Measurements from ENCODE around the gene AFF3.
"Not testable (repeated sequence)": the region's sequence is repeated elsewhere in the genome, so short reads cannot be mapped to it uniquely, and the experiment has no call there.

Gene AFF3

DNA sequence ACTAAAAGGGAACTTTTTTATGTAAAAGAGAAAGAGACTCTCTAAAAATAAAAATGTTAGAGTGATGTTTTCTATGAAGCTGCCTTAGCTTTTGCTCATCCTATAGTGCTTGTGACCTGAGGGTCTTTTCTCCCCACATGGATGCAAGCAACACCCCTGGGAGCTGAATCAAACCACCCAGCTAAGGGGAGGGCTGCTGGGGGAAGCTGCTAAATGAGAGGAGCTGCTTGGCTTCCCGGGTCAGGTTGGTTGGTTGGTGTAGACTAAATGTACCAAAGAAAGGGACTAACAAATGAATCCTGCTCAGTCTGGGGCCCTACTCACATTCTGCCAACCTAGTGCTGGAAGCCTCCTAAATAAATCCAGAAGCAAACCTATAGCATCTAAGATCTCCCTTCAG lies 35.0 kb downstream of the AFF3 start:
- no peak for DNase-seq

DNA sequence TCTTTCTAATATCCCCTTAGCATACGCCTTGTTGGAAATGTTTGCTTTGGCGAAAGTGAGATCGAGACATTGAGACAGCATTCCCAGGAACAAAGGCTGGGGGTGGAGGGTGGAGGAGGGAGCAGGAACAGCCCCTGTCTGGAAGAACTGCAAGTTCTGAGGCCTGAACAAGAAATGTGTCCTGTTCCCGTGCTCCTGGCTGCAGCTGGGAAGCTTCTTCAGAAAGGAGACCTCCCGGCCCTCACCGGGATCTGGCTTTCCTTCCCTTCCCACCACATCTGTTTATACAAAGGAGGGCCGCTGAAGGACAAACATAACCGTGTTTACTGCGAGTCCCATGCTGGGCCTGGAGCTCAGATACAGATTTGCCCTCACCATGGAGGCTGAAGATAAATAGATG lies 35.9 kb downstream of the AFF3 start:
- peak in 1 of 51 donors; percentile 2 for DNase-seq

DNA sequence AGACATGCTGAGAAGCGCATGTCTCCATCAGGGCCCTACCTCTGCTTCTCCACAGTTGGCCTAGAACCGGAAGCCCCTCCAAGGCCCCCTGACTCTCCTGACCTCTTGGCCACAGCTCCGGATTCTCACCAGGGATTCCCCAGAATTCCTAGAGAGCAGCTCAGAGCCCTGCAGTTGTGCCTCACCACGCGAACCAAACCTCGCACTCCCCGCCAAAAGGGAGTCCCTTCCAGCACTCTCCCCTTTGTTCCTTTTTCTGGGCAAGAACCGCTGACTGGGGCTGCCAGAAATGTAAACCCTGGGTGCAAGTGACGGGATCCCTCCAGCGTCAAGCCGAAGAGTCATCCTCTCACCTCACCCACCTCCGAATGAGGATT lies 36.7 kb downstream of the AFF3 start:
- DNase-seq, result peak in 13 of 51 donors; percentile 6 to 43 (median 23)

DNA sequence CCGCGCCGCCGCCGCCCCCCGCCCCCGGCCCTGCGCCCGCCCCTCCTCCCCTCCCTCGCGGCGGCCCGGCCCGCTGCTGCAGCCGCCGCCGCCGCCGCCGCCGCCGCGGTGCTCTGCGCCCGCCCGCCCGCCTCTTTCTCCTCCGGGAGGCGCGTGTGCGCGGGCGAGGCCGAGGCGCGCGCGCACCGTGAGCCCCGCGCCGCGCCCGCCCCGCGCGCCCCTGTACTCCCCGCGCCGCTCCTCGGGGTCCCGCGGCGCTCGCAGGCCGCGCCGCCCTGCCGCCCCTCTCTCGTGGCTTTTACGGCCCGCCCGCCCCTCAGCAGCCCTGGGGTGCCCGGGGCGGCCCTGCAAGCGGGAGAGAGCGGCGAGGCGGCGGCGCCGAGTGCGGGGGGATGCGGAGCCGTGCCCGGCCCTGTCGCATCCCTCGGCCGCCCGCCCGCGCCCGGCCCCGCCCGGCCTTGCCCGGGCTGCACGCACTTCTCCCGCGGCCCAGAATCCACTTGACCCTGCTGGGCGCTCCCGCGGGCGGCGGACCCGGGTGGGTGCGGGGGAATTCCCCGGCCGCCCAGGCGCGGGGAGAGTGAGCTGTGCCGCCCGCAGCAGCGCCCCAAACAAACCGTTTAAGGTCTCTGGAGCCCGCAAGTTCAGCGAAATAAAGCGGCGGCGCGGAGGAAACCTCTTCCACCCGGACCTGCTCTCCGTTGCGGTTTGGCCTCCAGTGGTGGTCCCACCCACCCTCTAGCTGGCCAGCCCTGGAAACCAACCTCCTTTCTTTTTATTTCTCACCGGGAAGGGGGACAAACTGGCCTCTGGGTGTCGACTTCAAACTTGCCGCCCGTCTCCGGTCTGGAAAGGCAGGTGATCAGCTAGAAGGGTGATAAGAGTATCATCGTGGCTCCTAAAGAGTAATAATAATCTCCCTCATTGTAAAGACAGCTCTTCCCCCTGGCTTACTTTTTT lies 37.4 kb downstream of the AFF3 start:
- DNase-seq, result peak in 10 of 51 donors; percentile 4 to 40 (median 24)

DNA sequence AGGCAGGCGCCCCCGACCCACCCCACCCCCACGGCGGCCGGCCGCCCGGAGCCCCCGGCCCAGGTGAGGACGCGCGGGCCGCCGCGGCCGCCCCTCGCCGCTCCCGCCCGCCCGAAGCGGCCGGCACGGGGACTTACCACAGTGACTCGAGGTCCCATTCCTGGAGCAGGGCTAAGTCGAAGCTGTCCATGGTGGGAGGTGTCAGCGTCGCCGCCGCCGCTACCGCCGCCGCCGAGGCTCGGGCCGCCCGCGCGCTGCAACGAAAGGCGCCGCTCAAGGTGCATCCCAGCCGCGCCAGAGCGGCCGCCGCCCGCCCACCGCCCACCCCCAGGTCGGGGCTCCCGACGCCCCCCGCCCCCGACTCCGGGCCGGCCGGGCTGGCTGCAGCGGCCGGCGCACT lies 38.1 kb downstream of the AFF3 start:
- DNase-seq, result not testable (repeated sequence)

DNA sequence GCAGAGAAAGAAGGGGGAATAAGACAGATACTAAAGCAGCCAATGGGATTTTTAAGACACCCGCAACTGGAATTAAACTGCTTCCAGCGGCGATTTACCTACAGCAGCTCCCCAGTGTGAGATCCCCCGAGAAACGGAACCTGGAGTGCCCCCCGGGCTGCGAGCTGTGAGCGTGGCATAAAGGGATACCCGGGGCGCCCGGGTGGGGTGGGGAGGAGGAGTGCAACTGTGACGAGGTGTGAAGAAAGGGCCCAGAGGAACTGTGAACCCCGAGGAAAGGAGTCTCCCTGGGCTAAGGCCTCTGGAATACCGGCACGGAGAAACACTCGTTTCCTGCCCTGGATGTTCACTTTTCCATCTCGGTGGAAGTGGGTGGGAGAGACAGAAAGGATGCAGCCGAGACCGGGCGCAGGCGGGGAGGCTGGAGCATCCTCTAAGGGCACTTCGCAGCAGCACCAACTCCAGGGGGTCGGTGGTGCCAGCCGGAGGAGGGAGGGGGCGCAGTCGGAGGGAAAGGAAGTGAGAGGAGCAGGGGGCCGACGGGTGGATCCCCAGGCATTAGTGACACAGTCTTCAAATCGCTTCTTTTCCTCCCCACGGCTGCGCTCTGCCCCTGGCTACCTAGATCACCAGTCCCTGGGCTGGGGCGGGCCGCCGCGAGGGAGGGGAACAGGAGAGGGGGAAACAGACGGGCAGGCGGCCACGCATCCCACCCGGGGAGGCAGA lies 38.7 kb downstream of the AFF3 start:
- peak in 1 of 51 donors; percentile 1 for DNase-seq

DNA sequence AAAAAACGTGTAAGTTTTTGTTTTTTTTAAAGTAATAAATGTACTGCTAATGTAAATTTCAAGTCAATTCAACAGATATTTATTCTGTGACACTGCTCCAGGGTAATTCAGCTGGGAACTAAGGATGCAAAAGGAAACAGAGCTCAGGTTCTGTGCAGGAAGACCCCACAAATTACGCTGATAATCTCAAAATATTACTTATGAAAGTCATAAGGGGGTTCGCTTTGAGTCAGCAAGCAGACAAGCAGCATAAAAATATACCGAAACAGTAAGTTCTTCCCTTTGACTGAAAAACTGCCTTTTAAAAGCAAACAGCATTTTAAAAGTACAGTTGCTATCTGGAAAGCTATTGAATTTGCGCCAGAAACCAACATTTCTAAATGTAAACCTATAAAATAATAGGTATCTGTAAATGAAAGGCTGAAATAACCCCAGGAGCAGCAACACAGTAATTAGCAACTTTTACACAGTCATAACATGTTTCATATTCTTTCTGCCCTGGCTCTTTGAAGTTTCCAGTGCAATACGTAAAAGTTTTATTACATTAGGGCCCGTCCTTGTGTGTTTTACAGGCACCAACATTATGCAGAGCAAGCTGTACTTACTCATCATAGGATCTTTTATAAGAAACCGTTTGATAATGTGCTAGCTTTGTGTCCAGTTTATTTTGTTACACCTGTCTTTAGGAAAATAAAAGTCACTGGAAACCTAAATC lies 39.8 kb downstream of the AFF3 start:
- DNase-seq, result not testable (repeated sequence)

DNA sequence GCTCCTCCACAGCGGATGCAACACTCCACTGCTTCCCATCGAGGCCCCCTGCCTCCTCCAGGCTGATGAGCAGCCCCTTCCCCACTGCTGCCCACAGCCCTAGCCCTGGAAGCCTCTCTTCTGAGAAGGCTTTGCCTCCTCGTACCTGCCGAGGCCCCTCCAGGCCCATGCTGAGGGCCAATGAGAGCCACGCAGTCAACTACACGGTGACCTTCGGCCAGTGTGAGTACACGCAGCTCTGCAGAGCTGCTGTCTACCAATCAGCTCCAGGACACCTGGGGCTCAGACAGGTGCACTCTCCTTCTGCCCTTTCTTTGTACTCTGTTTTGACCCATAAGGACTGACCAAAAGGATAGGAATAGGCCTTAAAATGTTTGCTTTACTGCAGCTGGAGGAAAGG lies 43.5 kb downstream of the AFF3 start:
- not testable (repeated sequence) for DNase-seq

DNA sequence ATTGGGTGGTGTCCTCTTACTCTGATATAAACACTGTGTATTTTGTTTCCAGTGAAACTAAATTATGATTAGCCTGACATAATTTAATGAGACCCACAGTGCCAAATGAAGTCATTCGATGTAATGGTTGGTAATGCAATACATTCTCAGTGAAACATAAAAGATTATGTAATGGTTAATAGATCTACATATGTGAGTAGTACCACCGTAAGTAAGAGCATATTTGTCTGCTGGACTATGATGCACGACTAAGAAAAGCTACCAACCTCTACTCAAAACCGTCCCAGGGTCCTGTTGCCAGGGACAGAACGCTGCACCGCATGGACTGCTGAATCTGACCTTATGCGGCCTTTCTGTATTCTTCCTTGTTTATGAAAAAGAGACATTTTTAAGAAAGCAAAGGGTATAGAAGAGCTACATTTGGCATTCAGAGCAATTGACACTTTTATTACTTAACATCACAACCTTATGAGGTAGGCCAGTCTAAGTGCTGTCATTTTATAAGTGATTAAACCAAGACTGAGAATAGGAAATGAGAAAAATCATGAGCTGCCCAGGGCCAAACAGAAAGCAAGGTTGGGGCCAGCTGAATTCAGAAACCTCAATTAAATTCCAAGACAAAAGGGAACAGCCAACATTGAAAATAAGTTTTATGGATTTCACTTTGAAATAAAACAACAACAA lies 44.6 kb downstream of the AFF3 start:
- not testable (repeated sequence) for DNase-seq

DNA sequence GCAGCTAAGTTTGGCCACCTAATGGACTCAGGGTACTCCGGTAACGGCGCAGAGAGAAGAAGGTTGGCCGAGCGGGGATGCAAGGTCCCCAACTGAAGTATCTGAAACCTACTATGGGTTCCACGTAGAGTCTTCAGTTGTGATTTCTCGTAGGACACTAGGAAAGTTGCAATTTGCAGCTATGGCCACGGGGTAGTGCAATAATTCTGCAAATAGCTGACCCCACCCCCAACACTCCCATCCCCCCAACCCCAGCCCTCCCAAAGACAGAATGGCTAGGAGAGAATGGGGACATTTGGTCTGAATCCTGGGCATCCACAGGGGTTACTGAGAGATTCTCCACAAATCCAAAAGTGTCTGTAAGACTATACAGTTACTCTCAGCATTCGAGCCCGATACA lies 46.5 kb downstream of the AFF3 start:
- not testable (repeated sequence) for DNase-seq

DNA sequence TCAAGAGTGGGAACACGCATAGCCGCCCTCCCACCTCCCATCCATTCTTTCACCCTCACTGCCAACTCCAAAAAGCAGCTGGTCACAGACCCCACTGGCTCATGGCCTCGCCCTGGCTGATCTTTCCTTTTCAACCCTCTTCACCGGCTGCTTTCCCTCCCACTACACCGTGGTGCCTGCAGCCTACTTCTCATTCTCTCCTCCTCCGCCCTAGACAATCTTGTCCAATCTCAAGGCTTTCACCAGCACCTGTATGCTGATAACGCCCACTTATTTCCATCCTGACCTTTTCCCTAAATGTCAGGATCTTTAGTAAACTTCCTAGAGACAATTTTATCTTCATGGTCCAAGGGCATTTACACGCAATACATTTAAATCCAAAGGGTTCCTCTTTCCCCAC lies 50.6 kb downstream of the AFF3 start:
- not testable (repeated sequence) for DNase-seq

DNA sequence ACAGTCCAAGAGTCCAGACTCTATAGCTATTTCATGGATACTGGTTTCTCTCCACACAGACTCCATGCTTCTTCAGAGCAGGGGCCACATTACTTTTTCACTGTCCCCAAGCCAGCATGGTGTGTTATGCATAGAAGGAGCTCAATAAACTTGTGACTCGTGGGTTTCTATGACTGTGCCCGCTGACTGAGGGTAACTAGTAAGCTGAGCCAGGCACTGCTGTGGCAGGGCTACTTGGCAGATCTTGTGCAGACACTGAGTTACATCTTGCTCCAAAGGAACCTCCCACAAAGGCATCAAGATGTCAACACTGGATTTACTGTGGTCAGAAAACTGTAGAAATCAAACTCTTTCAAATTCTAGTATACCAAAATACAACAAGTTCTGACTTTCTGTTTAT lies 56.6 kb downstream of the AFF3 start:
- DNase-seq, result not testable (repeated sequence)

DNA sequence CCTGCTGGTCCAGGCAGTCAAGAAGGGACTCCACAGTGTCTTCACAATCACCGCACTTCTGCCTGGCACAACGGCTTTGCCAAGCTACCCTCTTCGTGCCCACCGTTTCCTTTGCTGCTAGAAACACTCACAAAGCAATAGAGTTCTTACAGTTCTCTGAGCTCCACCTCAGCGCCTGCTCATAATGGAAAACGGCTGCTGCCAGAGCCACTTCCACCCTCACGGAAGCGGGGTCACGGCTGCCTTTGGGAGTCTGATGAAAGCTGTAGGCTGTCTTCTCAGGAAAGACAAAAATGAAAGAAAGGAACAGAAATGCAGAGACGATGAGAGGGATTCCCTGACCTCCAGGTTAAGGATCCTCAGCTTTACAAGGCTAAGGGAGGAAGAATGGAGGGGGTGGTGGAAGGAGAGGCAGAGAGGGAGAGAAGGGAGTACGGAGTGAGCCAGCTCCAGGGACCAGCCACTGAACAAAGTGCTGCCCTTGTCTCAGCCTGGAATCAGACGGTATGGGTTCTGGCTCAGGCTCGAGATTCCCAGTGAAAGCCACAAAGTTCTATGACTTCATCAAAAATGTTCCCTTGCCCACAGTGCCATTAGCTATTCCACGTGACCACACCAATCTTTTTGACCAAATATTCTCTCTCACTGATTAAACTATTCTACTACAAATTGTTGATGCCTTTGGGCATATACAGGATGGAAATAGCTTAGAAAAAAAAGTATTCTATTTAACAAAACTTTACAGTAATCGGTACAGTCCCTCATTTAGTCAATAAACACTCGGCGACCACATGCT lies 58.8 kb downstream of the AFF3 start:
- not testable (repeated sequence) for DNase-seq

DNA sequence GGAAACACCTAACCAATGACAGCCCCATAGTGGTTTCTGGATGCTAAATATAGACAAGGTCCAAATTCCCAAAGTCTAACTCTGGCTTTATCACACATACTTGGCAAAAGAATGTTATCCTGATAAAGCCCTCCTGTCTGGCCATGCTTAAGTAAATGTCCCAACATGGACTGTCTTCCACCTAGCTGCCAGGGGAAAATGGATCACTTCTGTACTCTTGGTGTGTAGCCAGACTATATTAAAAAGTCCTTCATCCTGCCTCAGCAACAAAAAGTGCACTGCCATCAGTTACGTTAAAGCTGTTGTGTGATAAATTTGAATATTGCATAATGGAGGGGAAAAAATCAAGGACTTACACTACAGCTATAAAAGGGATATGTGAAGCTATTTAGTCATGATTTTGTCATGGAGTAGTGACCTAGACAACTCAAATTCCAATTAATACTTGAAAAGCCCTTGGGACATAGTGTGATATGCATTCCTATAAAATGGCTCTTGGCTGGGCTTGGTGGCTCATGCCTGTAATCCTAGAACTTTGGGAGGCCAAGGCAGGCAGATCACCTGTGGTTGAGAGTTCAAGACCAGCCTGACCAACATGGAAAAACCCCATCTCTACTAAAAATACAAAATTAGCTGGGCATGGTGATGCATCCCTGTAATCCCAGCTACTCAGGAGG lies 60.0 kb downstream of the AFF3 start:
- DNase-seq, result not testable (repeated sequence)

DNA sequence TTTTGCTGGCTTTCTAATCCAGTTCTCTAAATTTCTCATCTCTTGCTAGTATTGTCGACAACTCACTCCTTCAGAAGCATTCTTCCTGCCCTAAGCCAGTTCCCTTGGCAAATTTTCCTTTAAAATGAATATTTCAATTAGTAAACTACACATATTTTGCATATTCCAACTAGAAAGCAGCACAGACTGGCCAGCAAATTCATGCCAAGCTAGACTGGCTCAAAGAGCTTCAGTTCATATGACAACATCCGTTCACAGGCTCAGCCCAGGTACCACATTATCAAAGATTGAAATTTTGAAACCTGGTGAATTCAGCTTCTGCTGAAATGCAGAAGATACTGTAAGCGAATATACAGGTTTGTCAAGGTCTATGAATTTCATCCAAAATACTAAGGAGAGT lies 64.5 kb downstream of the AFF3 start:
- DNase-seq, result no peak

DNA sequence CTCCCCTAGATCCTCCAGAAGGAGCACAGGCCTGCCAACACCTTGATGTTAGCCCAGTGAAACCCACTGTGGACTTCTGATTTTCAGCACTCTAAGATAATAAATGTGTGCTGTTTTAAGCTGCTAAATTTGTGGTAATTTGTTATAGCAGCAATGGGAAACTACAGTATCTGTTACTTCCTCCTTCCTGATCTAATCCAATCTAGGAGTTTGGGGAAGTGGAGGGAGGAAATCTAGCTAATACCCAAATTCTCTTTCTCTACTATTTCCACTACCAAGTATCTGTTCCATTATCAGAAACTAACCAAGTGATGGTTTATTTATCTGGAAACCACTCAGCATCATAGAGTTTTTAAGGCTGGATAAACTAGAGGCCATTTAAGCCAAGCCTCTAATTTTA lies 64.9 kb downstream of the AFF3 start:
- DNase-seq, result no peak

DNA sequence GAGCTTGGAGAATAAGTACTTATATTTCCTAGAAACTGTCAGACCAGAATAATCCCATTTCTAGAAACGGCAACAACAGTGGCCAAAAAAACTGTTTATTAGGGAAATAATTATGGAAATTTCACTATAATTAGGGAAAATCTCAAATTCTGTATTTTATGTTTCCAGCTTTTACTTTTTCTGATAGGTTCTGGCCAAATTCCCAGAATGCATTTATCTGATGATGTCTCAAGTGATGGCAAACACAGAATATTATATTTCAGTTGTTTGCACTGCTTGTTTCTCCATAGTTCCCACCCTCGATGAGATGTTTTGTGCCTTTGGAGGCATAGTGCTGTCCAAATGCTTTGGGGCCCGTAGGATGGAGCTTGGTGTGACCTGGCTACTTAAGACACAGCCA lies 66.9 kb downstream of the AFF3 start:
- DNase-seq, result no peak

DNA sequence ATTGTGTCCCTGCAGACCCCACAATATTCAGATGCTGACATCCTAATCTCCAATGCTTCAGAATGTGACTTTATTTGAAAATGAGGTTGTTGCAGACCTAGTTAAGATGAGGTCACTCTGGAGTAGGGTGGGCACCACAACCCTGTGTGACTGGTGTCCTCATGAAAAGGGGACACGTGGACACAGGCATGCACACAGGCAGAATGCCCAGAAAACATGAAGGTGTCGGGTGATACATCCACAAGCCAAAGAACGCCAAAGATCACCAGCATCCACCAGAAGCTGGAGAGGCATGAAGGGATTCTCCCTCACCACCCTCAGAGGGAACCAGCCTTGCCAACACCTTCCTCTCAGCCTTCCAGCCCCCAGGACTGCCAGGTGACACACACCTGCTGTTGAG lies 69.3 kb downstream of the AFF3 start:
- DNase-seq, result no peak

DNA sequence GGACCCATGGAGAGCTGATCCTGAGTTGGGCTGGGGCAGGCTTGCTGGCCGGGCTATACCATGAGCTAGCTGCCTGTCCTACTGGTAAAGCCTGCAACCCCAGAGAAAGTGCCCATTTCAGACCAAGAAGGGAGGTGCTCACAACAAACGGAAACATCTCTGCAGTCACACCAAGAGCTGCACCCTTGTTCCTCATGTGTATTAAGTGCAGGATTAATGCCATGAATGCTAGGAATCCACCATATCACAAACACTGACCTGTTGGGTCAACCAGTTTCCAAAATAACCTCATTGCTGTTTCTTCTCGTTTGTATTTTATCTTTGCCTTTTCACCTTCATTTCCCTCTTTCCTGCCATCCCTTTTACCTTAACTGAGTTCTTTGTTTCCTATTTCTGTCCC lies 69.9 kb downstream of the AFF3 start:
- DNase-seq, result no peak
